MM.1S (cell line): ENCODE measurements around the gene PLEKHH1.

Source experiments
- DNase-seq: peaks from one replicate; pipeline ENCODE4 v3.0.0-alpha.2; 2015
- H2AFZ ChIP-seq: fragments of 300-600 bp; sonication (generic); 2 replicates; pipeline ENCODE4 v1.6.0; 2016; ENCODE audit warnings: antibody characterized with exemption, low read length
- H3F3A ChIP-seq: fragments of 300-600 bp; sonication (generic); 2 replicates; pipeline ENCODE4 v1.6.1; 2016; ENCODE audit warnings: mild to moderate bottlenecking, antibody characterized with exemption, low read length, moderate library complexity, mixed read lengths; ENCODE audit not compliant: insufficient read depth
- H3K27ac ChIP-seq: fragments of 300-600 bp; sonication (generic); 2 replicates; pipeline ENCODE4 v1.5.1; 2016; ENCODE audit warnings: mild to moderate bottlenecking, low read length
- H3K27me3 ChIP-seq: fragments of 300-600 bp; sonication (generic); replicated peaks from 2 replicates; pipeline ENCODE4 v1.6.0; 2016; ENCODE audit warnings: low read length; ENCODE audit not compliant: insufficient read depth
- H3K36me3 ChIP-seq: fragments of 300-600 bp; sonication (generic); replicated peaks from 2 replicates; pipeline ENCODE4 v1.6.1; 2016; ENCODE audit warnings: mild to moderate bottlenecking, low read length, mixed read lengths; ENCODE audit not compliant: insufficient read depth
- H3K4me1 ChIP-seq: fragments of 300-600 bp; sonication (generic); 2 replicates; pipeline ENCODE4 v1.6.1; 2016; ENCODE audit warnings: low read length, mixed read lengths
- H3K4me2 ChIP-seq: fragments of 300-600 bp; sonication (generic); 2 replicates; pipeline ENCODE4 v1.6.0; 2016; ENCODE audit warnings: low read depth, low read length
- H3K4me3 ChIP-seq: fragments of 300-600 bp; sonication (generic); 2 replicates; pipeline ENCODE4 v1.5.1; 2016; ENCODE audit warnings: low read length, mixed read lengths
- H3K79me2 ChIP-seq: fragments of 300-600 bp; sonication (generic); 2 replicates; pipeline ENCODE4 v1.6.1; 2016; ENCODE audit warnings: mixed run types, low read length, mixed read lengths
- H3K9ac ChIP-seq: fragments of 300-600 bp; sonication (generic); 2 replicates; pipeline ENCODE4 v1.6.1; 2016; ENCODE audit warnings: low read length, mixed read lengths
- H3K9me2 ChIP-seq: fragments of 300-600 bp; sonication (generic); replicated peaks from 2 replicates; pipeline ENCODE4 v1.6.1; 2016; ENCODE audit warnings: mild to moderate bottlenecking, low read length, mixed read lengths; ENCODE audit not compliant: insufficient read depth
- H3K9me3 ChIP-seq: fragments of 300-600 bp; sonication (generic); replicated peaks from 2 replicates; pipeline ENCODE4 v1.6.1; 2016; ENCODE audit warnings: mild to moderate bottlenecking, low read length, mixed read lengths; ENCODE audit not compliant: insufficient read depth
- H4K20me1 ChIP-seq: fragments of 300-600 bp; sonication (generic); 2 replicates; pipeline ENCODE4 v1.6.1; 2016; ENCODE audit warnings: mild to moderate bottlenecking, low read length, moderate library complexity, mixed read lengths; ENCODE audit not compliant: insufficient read depth
- CTCF ChIP-seq: fragments of 300-600 bp; sonication (generic); IDR thresholded peaks from 2 replicates; pipeline ENCODE4 v1.5.1; 2016; ENCODE audit warnings: antibody characterized with exemption, low read length, mixed read lengths
- EZH2 ChIP-seq: fragments of 300-600 bp; sonication (generic); optimal IDR thresholded peaks from 2 replicates; pipeline ENCODE3; 2017; ENCODE audit warnings: low read depth, mild to moderate bottlenecking, antibody characterized with exemption, low read length, mixed read lengths
- EZH2phosphoT487 ChIP-seq: fragments of 300-600 bp; sonication (generic); IDR thresholded peaks from 2 replicates; pipeline ENCODE4 v1.6.1; 2018; ENCODE audit warnings: antibody characterized with exemption, low read length

PLEKHH1 gene

GRCh38 chr14:67514650-67515385 lies 18.3 kb upstream of the PLEKHH1 start:
- Histone ChIP-seq H4K20me1 (no peaks in the 10 kb centered on the region), H3K4me2 (peak overlapping the region; percentile 52; the same call in 1 of the 2 replicates), H3K4me3 (peak overlapping the region; percentile 61), H2AFZ (peak overlapping the region; percentile 48; the same call in 1 of the 2 replicates), H3K27ac (no peak overlapping the region), H3K79me2 (no peaks in the 10 kb centered on the region), H3F3A (0 out of 2 replicates have a peak, but pooled peaks cover 3% of the 10 kb centered on the region), H3K27me3 (no peaks in the 10 kb centered on the region), H3K36me3 (no peaks in the 10 kb centered on the region), H3K9me2 (no peaks in the 10 kb centered on the region), H3K9me3 (no peaks in the 10 kb centered on the region), H3K9ac (peak overlapping the region; percentile 31; the same call in 1 of the 2 replicates), H3K4me1 (0 out of 2 replicates have a peak, but pooled peaks cover 3% of the 10 kb centered on the region)
- no peak for TF ChIP-seq EZH2phosphoT487
- no peak for TF ChIP-seq CTCF
- no peak for TF ChIP-seq EZH2
- peak; percentile 32 for DNase-seq

- Histone ChIP-seq H4K20me1 (no peaks in the 10 kb centered on the region), H3K9ac (peak overlapping the region; percentile 44), H3K27me3 (no peaks in the 10 kb centered on the region), H3K79me2 (no peaks in the 10 kb centered on the region), H3F3A (0 out of 2 replicates have a peak, but pooled peaks cover 3% of the 10 kb centered on the region), H3K4me2 (peak overlapping the region; percentile 88), H3K4me1 (0 out of 2 replicates have a peak, but pooled peaks cover 3% of the 10 kb centered on the region), H3K9me2 (no peaks in the 10 kb centered on the region), H3K36me3 (no peaks in the 10 kb centered on the region), H3K4me3 (peak overlapping the region; percentile 56), H3K9me3 (no peaks in the 10 kb centered on the region), H3K27ac (no peak overlapping the region), H2AFZ (peak overlapping the region; percentile 51; the same call in 1 of the 2 replicates)
- TF ChIP-seq EZH2 (no peak), EZH2phosphoT487 (no peak), CTCF (no peak)
- peak; percentile 22 for DNase-seq
Observed at GRCh38 chr14:67515386-67516079, 17.6 kb upstream of the PLEKHH1 start.

GRCh38 chr14:67516676-67517075 lies 16.4 kb upstream of the PLEKHH1 start:
- no peaks in the 10 kb centered on the region for H4K20me1 ChIP-seq
- no peak overlapping the region for H2AFZ ChIP-seq
- no peak overlapping the region for H3K4me2 ChIP-seq
- H3K9me3 ChIP-seq, result no peaks in the 10 kb centered on the region
- no peak for DNase-seq
- H3K9ac ChIP-seq, result no peak overlapping the region
- H3K9me2 ChIP-seq, result no peaks in the 10 kb centered on the region
- 0 out of 2 replicates have a peak, but pooled peaks cover 3% of the 10 kb centered on the region for H3F3A ChIP-seq
- no peaks in the 10 kb centered on the region for H3K27me3 ChIP-seq
- no peak for TF ChIP-seq EZH2phosphoT487
- TF ChIP-seq EZH2, result no peak
- no peak overlapping the region for H3K4me3 ChIP-seq
- H3K79me2 ChIP-seq, result no peaks in the 10 kb centered on the region
- 0 out of 2 replicates have a peak, but pooled peaks cover 3% of the 10 kb centered on the region for H3K4me1 ChIP-seq
- H3K36me3 ChIP-seq, result no peaks in the 10 kb centered on the region
- no peak overlapping the region for H3K27ac ChIP-seq
